GM23338 (cell line): Measurements from ENCODE around the gene IMMP1L. TPM values are rescaled to one million over a fixed set of nuclear protein-coding genes. Genes with fewer than 3 reads are reported as not detected.

Experiments used
- ATAC-seq: fragments of 200-7000 bp; cut with Tn5 transposase; 3 replicates; pipeline ENCODE4 v1.9.1; 2020
- DNase-seq: peaks from one replicate; pipeline ENCODE4 v3.0.0-alpha.2; 2015; ENCODE audit warnings: low spot score
- H2AFZ ChIP-seq: fragments of 200-600 bp; sonication (generic); 2 replicates; pipeline ENCODE4 v1.8.0; 2016; ENCODE audit warnings: antibody characterized with exemption, mild to moderate bottlenecking, moderate library complexity
- H3F3A ChIP-seq: fragments of 200-600 bp; sonication (generic); replicated peaks from 2 replicates; pipeline ENCODE4 v1.8.0; 2017; ENCODE audit warnings: antibody characterized with exemption, mixed run types, low read depth
- H3K27ac ChIP-seq: fragments of 200-600 bp; sonication (generic); 2 replicates; pipeline ENCODE4 v1.6.1; 2016; ENCODE audit warnings: low read depth
- H3K27me3 ChIP-seq: fragments of 200-600 bp; sonication (generic); 2 replicates; pipeline ENCODE4 v1.8.0; 2016; ENCODE audit warnings: mild to moderate bottlenecking, mixed run types, moderate library complexity; ENCODE audit not compliant: insufficient read depth
- H3K36me3 ChIP-seq: fragments of 200-600 bp; sonication (generic); 2 replicates; pipeline ENCODE4 v1.8.0; 2016; ENCODE audit warnings: mild to moderate bottlenecking; ENCODE audit not compliant: insufficient read depth
- H3K4me1 ChIP-seq: fragments of 200-600 bp; sonication (generic); 2 replicates; pipeline ENCODE4 v1.8.0; 2016; ENCODE audit warnings: mild to moderate bottlenecking, moderate library complexity; ENCODE audit not compliant: insufficient read depth
- H3K4me2 ChIP-seq: fragments of 200-600 bp; sonication (generic); 2 replicates; pipeline ENCODE4 v1.7.1; 2017; ENCODE audit warnings: mixed run types
- H3K4me3 ChIP-seq: fragments of 200-600 bp; sonication (generic); 2 replicates; pipeline ENCODE4 v1.6.1; 2016; ENCODE audit warnings: mixed run types
- H3K79me2 ChIP-seq: fragments of 200-600 bp; sonication (generic); replicated peaks from 2 replicates; pipeline ENCODE4 v1.8.0; 2017; ENCODE audit warnings: mild to moderate bottlenecking; ENCODE audit not compliant: insufficient read depth
- H3K9me2 ChIP-seq: fragments of 200-600 bp; sonication (generic); 2 replicates; pipeline ENCODE4 v1.8.0; 2017; ENCODE audit not compliant: insufficient read depth
- H4K20me1 ChIP-seq: fragments of 200-600 bp; sonication (generic); replicated peaks from 2 replicates; pipeline ENCODE4 v1.8.0; 2017; ENCODE audit warnings: mild to moderate bottlenecking; ENCODE audit not compliant: insufficient read depth
- H3K27ac Mint-ChIP-seq: 2 replicates; pipeline ENCODE4 v1.8.0; 2020; ENCODE audit warnings: inconsistent platforms, mild to moderate bottlenecking, moderate library complexity, mixed read lengths
- H3K27me3 Mint-ChIP-seq: 3 replicates; pipeline ENCODE4 v1.8.0; 2022; ENCODE audit warnings: low read depth, mild to moderate bottlenecking, moderate library complexity, mixed read lengths, inconsistent platforms; ENCODE audit not compliant: insufficient read depth, poor library complexity
- H3K36me3 Mint-ChIP-seq: 3 replicates; pipeline ENCODE4 v1.8.0; 2021; ENCODE audit warnings: low read depth, mild to moderate bottlenecking, inconsistent platforms, moderate library complexity, mixed read lengths
- H3K4me1 Mint-ChIP-seq: 3 replicates; pipeline ENCODE4 v1.8.0; 2020; ENCODE audit warnings: mild to moderate bottlenecking, inconsistent platforms, mixed read lengths
- H3K4me3 Mint-ChIP-seq: 3 replicates; pipeline ENCODE4 v1.8.0; 2021; ENCODE audit warnings: moderate library complexity, mild to moderate bottlenecking, inconsistent platforms, mixed read lengths
- H3K9me3 Mint-ChIP-seq: 3 replicates; pipeline ENCODE4 v1.8.0; 2020; ENCODE audit warnings: moderate library complexity, mild to moderate bottlenecking, inconsistent platforms, mixed read lengths
- CREB1 ChIP-seq: fragments of 250-450 bp; sonication (Bioruptor Pico); IDR thresholded peaks from 2 replicates; pipeline ENCODE4 v1.5.0; 2020; ENCODE audit warnings: low read depth, mild to moderate bottlenecking, moderate library complexity
- JUNB ChIP-seq: IDR thresholded peaks from one replicate; pipeline ENCODE4 v1.6.1; 2016; ENCODE audit warnings: antibody characterized with exemption; ENCODE audit not compliant: unreplicated experiment
- NANOG ChIP-seq: IDR thresholded peaks from 2 replicates; pipeline ENCODE4 v1.6.1; 2016; ENCODE audit warnings: antibody characterized with exemption, borderline replicate concordance
- REST ChIP-seq: IDR thresholded peaks from one replicate; pipeline ENCODE4 v1.6.1; 2018; ENCODE audit warnings: antibody characterized with exemption; ENCODE audit not compliant: unreplicated experiment
- STAT1 ChIP-seq: IDR thresholded peaks from one replicate; pipeline ENCODE4 v1.6.1; 2016; ENCODE audit warnings: antibody characterized with exemption; ENCODE audit not compliant: unreplicated experiment
- polyA plus RNA-seq: library from polyadenylated mRNA; unstranded; fragments of >200 nt; fragmentation: Nextera tagmentation; extraction: Ambion mirVana; gene quantifications from 2 replicates; pipeline ENCODE4 v1.2.1, GENCODE V29; 2016
- total RNA-seq: library from RNA; depleted of rRNA; stranded (reverse); fragments of >200 nt; shearing (Covaris generic); gene quantifications from 2 replicates; pipeline ENCODE4 v1.2.3, GENCODE V29; 2014

IMMP1L gene
- total and polyA plus RNA-seq, 2 experiments from 2014 or later = 23.9 to 154 TPM

- Mint-ChIP-seq H3K27me3 (no peaks in the 10 kb centered on the region), H3K9me3 (no peaks in the 10 kb centered on the region), H3K4me3 (no peak overlapping the region), H3K36me3 (no peaks in the 10 kb centered on the region), H3K4me1 (peaks cover 25% of the 10 kb centered on the region), H3K27ac (peak overlapping the region; percentile 61; the same call in 1 of the 2 replicates)
- no peaks in the 10 kb centered on the region for H3K9me2 ChIP-seq
- no peak overlapping the region for H3K27ac ChIP-seq
- H3F3A ChIP-seq = no peaks in the 10 kb centered on the region
- ATAC-seq = no peak; the same call in 2 of the 3 replicates
- H3K36me3 ChIP-seq = no peaks in the 10 kb centered on the region
- H4K20me1 ChIP-seq = no peaks in the 10 kb centered on the region
- DNase-seq = peak; percentile 36
- peak overlapping the region; percentile 10; the same call in 1 of the 2 replicates for H3K4me2 ChIP-seq
- H3K79me2 ChIP-seq = no peaks in the 10 kb centered on the region
- H2AFZ ChIP-seq = no peak overlapping the region
- H3K27me3 ChIP-seq = no peaks in the 10 kb centered on the region
- H3K4me3 ChIP-seq = no peak overlapping the region
- TF ChIP-seq NANOG = 0 out of 2 replicates have a peak, but pooled peaks have one; percentile 31
- TF ChIP-seq REST = no peak
- H3K4me1 ChIP-seq = peaks cover 9% of the 10 kb centered on the region; the same call in 1 of the 2 replicates
Measured at GRCh38 chr11:31442086-31442485, 67.3 kb downstream of the IMMP1L start.

- peaks cover 25% of the 10 kb centered on the region for H3K4me1 Mint-ChIP-seq
- Histone ChIP-seq H4K20me1 (no peaks in the 10 kb centered on the region), H3K27me3 (no peaks in the 10 kb centered on the region), H2AFZ (no peak overlapping the region), H3K4me1 (peaks cover 9% of the 10 kb centered on the region; the same call in 1 of the 2 replicates), H3K4me3 (no peak overlapping the region), H3K27ac (no peak overlapping the region), H3K79me2 (no peaks in the 10 kb centered on the region), H3F3A (no peaks in the 10 kb centered on the region), H3K36me3 (no peaks in the 10 kb centered on the region), H3K9me2 (no peaks in the 10 kb centered on the region), H3K4me2 (no peak overlapping the region)
- ATAC-seq (no peak), DNase-seq (no peak)
- no peaks in the 10 kb centered on the region for H3K36me3 Mint-ChIP-seq
- no peaks in the 10 kb centered on the region for H3K27me3 Mint-ChIP-seq
- H3K4me3 Mint-ChIP-seq = no peak overlapping the region
- TF ChIP-seq STAT1 (no peak), CREB1 (no peak)
- H3K27ac Mint-ChIP-seq = no peak overlapping the region
- H3K9me3 Mint-ChIP-seq = no peaks in the 10 kb centered on the region
Measured at GRCh38 chr11:31441296-31441695, 68.1 kb downstream of the IMMP1L start.

GRCh38 chr11:31437742-31438435 lies 71.5 kb downstream of the IMMP1L start:
- Histone ChIP-seq H3K4me3 (no peak overlapping the region), H3K27me3 (no peaks in the 10 kb centered on the region), H2AFZ (no peak overlapping the region), H3K79me2 (no peaks in the 10 kb centered on the region), H3K4me2 (no peak overlapping the region), H3K27ac (no peak overlapping the region), H3K36me3 (no peaks in the 10 kb centered on the region), H3F3A (no peaks in the 10 kb centered on the region), H3K4me1 (peaks cover 4% of the 10 kb centered on the region; the same call in 1 of the 2 replicates), H4K20me1 (no peaks in the 10 kb centered on the region), H3K9me2 (no peaks in the 10 kb centered on the region)
- no peak overlapping the region for H3K4me3 Mint-ChIP-seq
- H3K27me3 Mint-ChIP-seq = no peaks in the 10 kb centered on the region
- H3K9me3 Mint-ChIP-seq = no peaks in the 10 kb centered on the region
- TF ChIP-seq NANOG (no peak), JUNB (no peak)
- peaks cover 15% of the 10 kb centered on the region; the same call in 2 of the 3 replicates for H3K4me1 Mint-ChIP-seq
- no peak for ATAC-seq
- no peaks in the 10 kb centered on the region for H3K36me3 Mint-ChIP-seq
- H3K27ac Mint-ChIP-seq = no peak overlapping the region; the same call in 1 of the 2 replicates
- DNase-seq = no peak
